ENCODE data around the gene ACADSB.

DNA sequence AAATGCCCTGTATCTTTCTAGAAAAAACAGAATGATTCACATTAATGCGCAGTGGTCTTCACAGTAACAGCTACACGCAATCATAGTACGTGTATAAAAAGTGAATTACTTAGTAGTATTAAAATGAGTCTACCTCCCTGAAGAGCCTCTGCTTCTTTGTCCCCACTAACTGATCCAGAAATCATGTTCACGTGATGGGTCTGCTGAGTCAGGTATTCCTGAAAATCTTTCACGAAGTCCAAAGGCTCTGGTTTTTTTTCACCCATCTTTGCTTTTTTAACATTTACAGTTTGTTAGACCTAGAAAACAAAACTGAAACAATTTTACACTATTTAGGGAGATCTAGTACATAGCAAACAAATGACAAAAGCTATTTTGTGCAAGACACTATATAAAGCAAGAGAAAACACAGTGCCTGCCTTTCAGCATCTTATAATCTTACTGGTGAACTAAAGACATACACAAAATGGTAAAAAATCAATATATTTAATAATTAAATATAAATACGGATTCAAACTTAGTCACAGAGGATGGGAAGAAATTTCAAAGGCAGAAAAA lies 10.4 kb upstream of the ACADSB start:
- TF ChIP-seq, protein P1, sequence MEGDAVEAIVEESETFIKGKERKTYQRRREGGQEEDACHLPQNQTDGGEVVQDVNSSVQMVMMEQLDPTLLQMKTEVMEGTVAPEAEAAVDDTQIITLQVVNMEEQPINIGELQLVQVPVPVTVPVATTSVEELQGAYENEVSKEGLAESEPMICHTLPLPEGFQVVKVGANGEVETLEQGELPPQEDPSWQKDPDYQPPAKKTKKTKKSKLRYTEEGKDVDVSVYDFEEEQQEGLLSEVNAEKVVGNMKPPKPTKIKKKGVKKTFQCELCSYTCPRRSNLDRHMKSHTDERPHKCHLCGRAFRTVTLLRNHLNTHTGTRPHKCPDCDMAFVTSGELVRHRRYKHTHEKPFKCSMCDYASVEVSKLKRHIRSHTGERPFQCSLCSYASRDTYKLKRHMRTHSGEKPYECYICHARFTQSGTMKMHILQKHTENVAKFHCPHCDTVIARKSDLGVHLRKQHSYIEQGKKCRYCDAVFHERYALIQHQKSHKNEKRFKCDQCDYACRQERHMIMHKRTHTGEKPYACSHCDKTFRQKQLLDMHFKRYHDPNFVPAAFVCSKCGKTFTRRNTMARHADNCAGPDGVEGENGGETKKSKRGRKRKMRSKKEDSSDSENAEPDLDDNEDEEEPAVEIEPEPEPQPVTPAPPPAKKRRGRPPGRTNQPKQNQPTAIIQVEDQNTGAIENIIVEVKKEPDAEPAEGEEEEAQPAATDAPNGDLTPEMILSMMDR (IDR thresholded peaks at IDR 0.05): no peak
- no peak for TF ChIP-seq POLR2A (IDR thresholded peaks at IDR 0.05)

All from breast epithelium (tissue), 3 donors.